GM12891 (cell line): Measurements from ENCODE around the gene APLP2.

Experiments
- POLR2A ChIP-seq: IDR thresholded peaks from 2 replicates; pipeline ENCODE4 v1.6.1; 2011; ENCODE audit warnings: low read depth, low read length, control low read depth
- POLR2AphosphoS5 ChIP-seq: IDR thresholded peaks from 2 replicates; pipeline ENCODE4 v1.6.1; 2011; ENCODE audit warnings: low read depth, low read length, control low read depth
- TAF1 ChIP-seq: IDR thresholded peaks from 2 replicates; pipeline ENCODE4 v1.6.1; 2011; ENCODE audit warnings: low read depth, low read length, control low read depth

DNA sequence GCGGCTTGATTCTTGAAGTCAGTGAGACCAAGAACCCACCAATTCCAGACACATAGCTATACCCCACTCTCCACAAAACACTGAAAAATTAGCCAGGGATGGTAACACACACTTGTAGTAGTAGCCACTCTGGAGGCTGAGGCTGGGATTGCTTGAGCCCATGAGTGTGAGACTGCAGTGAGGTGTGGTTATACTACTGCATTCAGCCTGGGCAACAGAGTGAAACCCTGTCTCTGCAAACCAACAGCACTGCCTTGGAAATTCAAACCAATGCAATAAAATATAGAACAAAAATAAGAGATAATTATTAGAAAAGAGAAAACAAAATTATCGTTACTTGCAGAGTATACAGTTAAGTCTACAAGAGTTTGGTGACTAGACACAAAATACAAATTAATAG, 46.9 kb upstream of the APLP2 start:
- TF ChIP-seq TAF1 (no peak), POLR2A (no peak), POLR2AphosphoS5 (no peak)
